SK-N-SH (cell line): Measurements from ENCODE around the gene ABCA7. TPM values are rescaled to one million over a fixed set of nuclear protein-coding genes. Genes with fewer than 3 reads are reported as not detected.

ENCODE experiments used
- CTCF ChIA-PET: fragments of 300-600, 350-600 bp; formaldehyde crosslinking; extraction: SDS; loops from one replicate; lab custom pipeline; 2021; lab: Yijun Ruan, JAX
- POLR2A ChIA-PET: fragments of 350-600 bp; sonication (Branson Sonifier 250); formaldehyde crosslinking; extraction: SDS; loops from one replicate; lab custom pipeline; 2020; ENCODE audit warnings: antibody characterized with exemption, inconsistent platforms; lab: Yijun Ruan, JAX
- DNase-seq: peaks from one replicate; pipeline ENCODE4 v3.0.0; 2012
- H2AFZ ChIP-seq: fragments of 200-600 bp; sonication (generic); 2 replicates; pipeline ENCODE4 v1.8.1; 2016; ENCODE audit warnings: antibody characterized with exemption, mild to moderate bottlenecking, low read depth
- H3F3A ChIP-seq: fragments of 200-600 bp; sonication (generic); replicated peaks from 2 replicates; pipeline ENCODE3; 2016; ENCODE audit warnings: antibody characterized with exemption, mild to moderate bottlenecking; ENCODE audit not compliant: insufficient read depth
- H3K27ac ChIP-seq, 2 experiments: fragments of 200-500 bp in 1 of 2; fragments of 200-600 bp in 1 of 2; sonication (Bioruptor generic) in 1 of 2; sonication (generic), shearing (Covaris generic) in 1 of 2; 2 replicates each; pipeline versions ENCODE4 v1.5.1 to v1.6.1; 2014 to 2016; ENCODE audit warnings: low read depth in 2 of 2, inconsistent platforms in 1 of 2, low read length in 1 of 2, mild to moderate bottlenecking in 1 of 2, mixed read lengths in 1 of 2
- H3K27me3 ChIP-seq: fragments of 200-600 bp; sonication (generic), shearing (Covaris generic); 2 replicates; pipeline ENCODE4 v1.6.1; 2016; ENCODE audit warnings: mixed run types; ENCODE audit not compliant: insufficient read depth
- H3K36me3 ChIP-seq, 2 experiments: fragments of 200-500 bp in 1 of 2; fragments of 200-600 bp in 1 of 2; sonication (Bioruptor generic) in 1 of 2; sonication (generic) in 1 of 2; replicated peaks in 1 of 2; 2 replicates each; pipeline versions ENCODE3 to v1.5.1; 2014 to 2016; ENCODE audit warnings: low read length in 1 of 2, mild to moderate bottlenecking in 1 of 2; ENCODE audit not compliant: insufficient read depth in 2 of 2, control insufficient read depth in 1 of 2
- H3K4me1 ChIP-seq, 2 experiments: fragments of 200-500 bp in 1 of 2; fragments of 200-600 bp in 1 of 2; sonication (Bioruptor generic) in 1 of 2; sonication (generic), shearing (Covaris generic) in 1 of 2; 2 replicates each; pipeline versions ENCODE4 v1.5.1 to v1.6.1; 2014 to 2016; ENCODE audit warnings: low read depth in 1 of 2, low read length in 1 of 2, mixed run types in 1 of 2; ENCODE audit not compliant: insufficient read depth in 2 of 2, control insufficient read depth in 1 of 2
- H3K4me2 ChIP-seq: fragments of 200-600 bp; sonication (generic), shearing (Covaris generic); 2 replicates; pipeline ENCODE4 v1.6.1; 2017; ENCODE audit warnings: mixed run types
- H3K4me3 ChIP-seq, 2 experiments: fragments of 200-500 bp in 1 of 2; fragments of 200-600 bp in 1 of 2; sonication (Bioruptor generic) in 1 of 2; sonication (generic), shearing (Covaris generic) in 1 of 2; 2 replicates each; pipeline versions ENCODE4 v1.5.1 to v1.8.1; 2014 to 2016; ENCODE audit warnings: low read depth in 2 of 2, inconsistent platforms in 1 of 2, low read length in 1 of 2, mild to moderate bottlenecking in 1 of 2, mixed read lengths in 1 of 2, moderate library complexity in 1 of 2
- H3K79me2 ChIP-seq: fragments of 200-600 bp; sonication (generic); 2 replicates; pipeline ENCODE4 v1.8.1; 2017; ENCODE audit warnings: mild to moderate bottlenecking; ENCODE audit not compliant: insufficient read depth
- H3K9ac ChIP-seq: fragments of 200-600 bp; sonication (generic); 2 replicates; pipeline ENCODE4 v1.6.1; 2017; ENCODE audit warnings: mixed run types
- H3K9me2 ChIP-seq: fragments of 200-600 bp; sonication (generic); 2 replicates; pipeline ENCODE4 v1.6.1; 2017; ENCODE audit warnings: mixed run types
- H3K9me3 ChIP-seq: fragments of 200-600 bp; sonication (generic); 2 replicates; pipeline ENCODE4 v1.6.1; 2017; ENCODE audit warnings: mixed run types, mild to moderate bottlenecking, moderate library complexity
- H4K20me1 ChIP-seq: fragments of 200-600 bp; sonication (generic); 2 replicates; pipeline ENCODE4 v1.6.1; 2017; ENCODE audit warnings: mild to moderate bottlenecking, mixed run types; ENCODE audit not compliant: insufficient read depth
- FOSL2 ChIP-seq: IDR thresholded peaks from 2 replicates; pipeline ENCODE4 v1.4.0; 2012; ENCODE audit warnings: low read depth, mild to moderate bottlenecking, moderate library complexity, borderline replicate concordance
- FOXJ3 ChIP-seq: sonication (generic); formaldehyde crosslinking; IDR thresholded peaks from 2 replicates; pipeline ENCODE4 v1.5.1; 2020; ENCODE audit warnings: mild to moderate bottlenecking, missing genetic modification reagents
- GABPA ChIP-seq: IDR thresholded peaks from 2 replicates; pipeline ENCODE4 v1.4.0; 2012; ENCODE audit warnings: low read depth, mild to moderate bottlenecking
- MEF2A ChIP-seq: IDR thresholded peaks from 2 replicates; pipeline ENCODE4 v1.4.0; 2012; ENCODE audit warnings: low read depth, borderline replicate concordance
- MXI1 ChIP-seq: IDR thresholded peaks from 2 replicates; pipeline ENCODE4 v1.6.1; 2012; ENCODE audit warnings: mild to moderate bottlenecking, low read depth, low read length, improper control_type of control experiment
- POLR2AphosphoS5 ChIP-seq: IDR thresholded peaks from 2 replicates; pipeline ENCODE4 v1.6.1; 2012; ENCODE audit warnings: low read depth, low read length
- RAD21 ChIP-seq: IDR thresholded peaks from 2 replicates; pipeline ENCODE4 v1.6.1; 2012; ENCODE audit warnings: mild to moderate bottlenecking, low read length
- RFX5 ChIP-seq: IDR thresholded peaks from 2 replicates; pipeline ENCODE4 v1.6.1; 2012; ENCODE audit warnings: mild to moderate bottlenecking, improper control_type of control experiment, low read length
- SIN3A ChIP-seq: IDR thresholded peaks from 2 replicates; pipeline ENCODE4 v1.6.1; 2012; ENCODE audit warnings: low read depth, mild to moderate bottlenecking, low read length, moderate library complexity, borderline replicate concordance
- SMC3 ChIP-seq: IDR thresholded peaks from 2 replicates; pipeline ENCODE4 v1.6.1; 2012; ENCODE audit warnings: low read depth, low read length, improper control_type of control experiment
- TAF1 ChIP-seq: IDR thresholded peaks from 2 replicates; pipeline ENCODE4 v1.6.1; 2012; ENCODE audit warnings: low read depth, mild to moderate bottlenecking, low read length, moderate library complexity, borderline replicate concordance
- TEAD4 ChIP-seq: IDR thresholded peaks from 2 replicates; pipeline ENCODE4 v1.4.0; 2012; ENCODE audit warnings: mild to moderate bottlenecking, borderline replicate concordance; ENCODE audit not compliant: insufficient read depth
- YY1 ChIP-seq: IDR thresholded peaks from 2 replicates; pipeline ENCODE4 v1.4.0; 2012; ENCODE audit warnings: low read depth, mild to moderate bottlenecking
- WGBS: methylation state at CpG from one replicate; pipeline ENCODE4 v1.1.6; 2017; ENCODE audit warnings: low lambda C conversion rate; 5-methylcytosine and 5-hydroxymethylcytosine counted together
- polyA plus RNA-seq, 3 experiments: library from polyadenylated mRNA; depleted of rRNA; stranded (reverse); fragments of >200 nt; gene quantifications; 2 replicates each; pipeline ENCODE4 v1.2.3, GENCODE V29; 2012
- TF ChIP-seq, protein P1 (sequence below): IDR thresholded peaks from 2 replicates; pipeline ENCODE4 v1.4.0; 2012; ENCODE audit warnings: low read depth, borderline replicate concordance

ABCA7 gene
- polyA plus RNA-seq, 1 of the 3 experiments (the other 2 are of a cell fraction), result 7.8 TPM

DNA sequence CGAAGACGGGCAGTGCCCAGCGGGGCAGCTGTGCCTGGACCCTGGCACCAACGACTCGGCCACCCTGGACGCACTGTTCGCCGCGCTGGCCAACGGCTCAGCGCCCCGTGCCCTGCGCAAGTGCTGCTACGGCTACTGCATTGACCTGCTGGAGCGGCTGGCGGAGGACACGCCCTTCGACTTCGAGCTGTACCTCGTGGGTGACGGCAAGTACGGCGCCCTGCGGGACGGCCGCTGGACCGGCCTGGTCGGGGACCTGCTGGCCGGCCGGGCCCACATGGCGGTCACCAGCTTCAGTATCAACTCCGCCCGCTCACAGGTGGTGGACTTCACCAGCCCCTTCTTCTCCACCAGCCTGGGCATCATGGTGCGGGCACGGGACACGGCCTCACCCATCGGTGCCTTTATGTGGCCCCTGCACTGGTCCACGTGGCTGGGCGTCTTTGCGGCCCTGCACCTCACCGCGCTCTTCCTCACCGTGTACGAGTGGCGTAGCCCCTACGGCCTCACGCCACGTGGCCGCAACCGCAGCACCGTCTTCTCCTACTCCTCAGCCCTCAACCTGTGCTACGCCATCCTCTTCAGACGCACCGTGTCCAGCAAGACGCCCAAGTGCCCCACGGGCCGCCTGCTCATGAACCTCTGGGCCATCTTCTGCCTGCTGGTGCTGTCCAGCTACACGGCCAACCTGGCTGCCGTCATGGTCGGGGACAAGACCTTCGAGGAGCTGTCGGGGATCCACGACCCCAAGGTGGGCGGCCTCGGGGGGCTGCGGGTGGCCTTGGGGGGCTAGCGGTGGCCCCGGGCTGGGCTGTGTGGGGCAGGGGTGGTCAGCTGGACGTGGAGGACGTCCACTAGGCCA is 34.9 kb upstream of the ABCA7 start:
- peaks cover 19% of the 10 kb centered on the region for H3F3A ChIP-seq
- no peak overlapping the region for H3K4me2 ChIP-seq
- no peaks in the 10 kb centered on the region for H4K20me1 ChIP-seq
- no peak overlapping the region for H3K4me3 ChIP-seq
- no peak for TF ChIP-seq GABPA
- no peak for TF ChIP-seq MXI1
- no peak for TF ChIP-seq FOXJ3 (CRISPR knock-in tag)
- TF ChIP-seq SMC3, result no peak
- TF ChIP-seq SIN3A, result no peak
- H3K9ac ChIP-seq, result no peak overlapping the region
- no peak for DNase-seq
- H3K9me3 ChIP-seq, result no peaks in the 10 kb centered on the region
- no peaks in the 10 kb centered on the region for H3K79me2 ChIP-seq
- no peak overlapping the region for H3K27ac ChIP-seq
- H3K27me3 ChIP-seq, result peaks cover 22% of the 10 kb centered on the region
- POLR2A ChIA-PET, result no interaction called here
- WGBS, result 73% methylated on average over 45 of the region's 70 CpGs
- CTCF ChIA-PET, result interaction anchor here (0.7 to 2.3 kb wide), 5 partner anchors 14 to 709 kb away, joined by 3 to 6 read pairs (median 5); no protein-coding TSS in a partner anchor
- H2AFZ ChIP-seq, result no peak overlapping the region
- H3K36me3 ChIP-seq, result peaks cover 0 to 13% of the 10 kb centered on the region in 2 experiments
- no peaks in the 10 kb centered on the region for H3K9me2 ChIP-seq
- peaks cover 0 to 4% of the 10 kb centered on the region in 2 experiments; a peak in 1 of 4 replicates for H3K4me1 ChIP-seq

- peaks cover 22% of the 10 kb centered on the region for H3K27me3 ChIP-seq
- 82% methylated on average over 17 of the region's 27 CpGs for WGBS
Measured at GRCh38 chr19:1006711-1007398, 33.1 kb upstream of the ABCA7 start.

More at GRCh38 chr19:1006711-1007398, 33.1 kb upstream of the ABCA7 start:
- DNase-seq, result no peak
- Histone ChIP-seq H3K9me3 (no peaks in the 10 kb centered on the region), H3K79me2 (no peaks in the 10 kb centered on the region), H3K9ac (no peak overlapping the region), H3F3A (peaks cover 13% of the 10 kb centered on the region), H2AFZ (no peak overlapping the region), H3K9me2 (no peaks in the 10 kb centered on the region), H3K4me2 (no peak overlapping the region), H3K4me1 (peaks cover 0 to 4% of the 10 kb centered on the region in 2 experiments; a peak in 1 of 4 replicates), H4K20me1 (no peaks in the 10 kb centered on the region), H3K36me3 (peaks cover 0 to 26% of the 10 kb centered on the region in 2 experiments), H3K4me3 (no peak overlapping the region), H3K27ac (no peak overlapping the region)
- ChIA-PET POLR2A (no interaction called here), CTCF (interaction anchor here (1.3 to 2.3 kb wide), 2 partner anchors 12 to 26 kb away, joined by 3 to 6 read pairs; no protein-coding TSS in a partner anchor)
- TF ChIP-seq, protein P1, sequence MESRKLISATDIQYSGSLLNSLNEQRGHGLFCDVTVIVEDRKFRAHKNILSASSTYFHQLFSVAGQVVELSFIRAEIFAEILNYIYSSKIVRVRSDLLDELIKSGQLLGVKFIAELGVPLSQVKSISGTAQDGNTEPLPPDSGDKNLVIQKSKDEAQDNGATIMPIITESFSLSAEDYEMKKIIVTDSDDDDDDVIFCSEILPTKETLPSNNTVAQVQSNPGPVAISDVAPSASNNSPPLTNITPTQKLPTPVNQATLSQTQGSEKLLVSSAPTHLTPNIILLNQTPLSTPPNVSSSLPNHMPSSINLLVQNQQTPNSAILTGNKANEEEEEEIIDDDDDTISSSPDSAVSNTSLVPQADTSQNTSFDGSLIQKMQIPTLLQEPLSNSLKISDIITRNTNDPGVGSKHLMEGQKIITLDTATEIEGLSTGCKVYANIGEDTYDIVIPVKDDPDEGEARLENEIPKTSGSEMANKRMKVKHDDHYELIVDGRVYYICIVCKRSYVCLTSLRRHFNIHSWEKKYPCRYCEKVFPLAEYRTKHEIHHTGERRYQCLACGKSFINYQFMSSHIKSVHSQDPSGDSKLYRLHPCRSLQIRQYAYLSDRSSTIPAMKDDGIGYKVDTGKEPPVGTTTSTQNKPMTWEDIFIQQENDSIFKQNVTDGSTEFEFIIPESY, result no peak
- TF ChIP-seq POLR2AphosphoS5 (no peak), MEF2A (no peak), FOSL2 (no peak), RFX5 (no peak), RAD21 (no peak), GABPA (no peak), SIN3A (no peak), TEAD4 (no peak), YY1 (no peak), TAF1 (no peak)
